OCI-LY1 (cell line): ENCODE data around the gene PSMA3.

Experiments used
- EZH2 ChIP-seq: fragments of 200-600 bp; sonication (generic), shearing (Covaris generic); IDR thresholded peaks from 2 replicates; pipeline ENCODE4 v1.8.0; 2017; ENCODE audit warnings: borderline replicate concordance, mixed run types, mild to moderate bottlenecking, antibody characterized with exemption, low read length, moderate library complexity, mixed read lengths
- TF ChIP-seq, protein P1 (sequence below): fragments of 200-600 bp; sonication (generic), shearing (Covaris generic); IDR thresholded peaks from 2 replicates; pipeline ENCODE4 v1.5.1; 2017; ENCODE audit warnings: mild to moderate bottlenecking, antibody characterized with exemption, low read length, moderate library complexity, mixed read lengths

DNA sequence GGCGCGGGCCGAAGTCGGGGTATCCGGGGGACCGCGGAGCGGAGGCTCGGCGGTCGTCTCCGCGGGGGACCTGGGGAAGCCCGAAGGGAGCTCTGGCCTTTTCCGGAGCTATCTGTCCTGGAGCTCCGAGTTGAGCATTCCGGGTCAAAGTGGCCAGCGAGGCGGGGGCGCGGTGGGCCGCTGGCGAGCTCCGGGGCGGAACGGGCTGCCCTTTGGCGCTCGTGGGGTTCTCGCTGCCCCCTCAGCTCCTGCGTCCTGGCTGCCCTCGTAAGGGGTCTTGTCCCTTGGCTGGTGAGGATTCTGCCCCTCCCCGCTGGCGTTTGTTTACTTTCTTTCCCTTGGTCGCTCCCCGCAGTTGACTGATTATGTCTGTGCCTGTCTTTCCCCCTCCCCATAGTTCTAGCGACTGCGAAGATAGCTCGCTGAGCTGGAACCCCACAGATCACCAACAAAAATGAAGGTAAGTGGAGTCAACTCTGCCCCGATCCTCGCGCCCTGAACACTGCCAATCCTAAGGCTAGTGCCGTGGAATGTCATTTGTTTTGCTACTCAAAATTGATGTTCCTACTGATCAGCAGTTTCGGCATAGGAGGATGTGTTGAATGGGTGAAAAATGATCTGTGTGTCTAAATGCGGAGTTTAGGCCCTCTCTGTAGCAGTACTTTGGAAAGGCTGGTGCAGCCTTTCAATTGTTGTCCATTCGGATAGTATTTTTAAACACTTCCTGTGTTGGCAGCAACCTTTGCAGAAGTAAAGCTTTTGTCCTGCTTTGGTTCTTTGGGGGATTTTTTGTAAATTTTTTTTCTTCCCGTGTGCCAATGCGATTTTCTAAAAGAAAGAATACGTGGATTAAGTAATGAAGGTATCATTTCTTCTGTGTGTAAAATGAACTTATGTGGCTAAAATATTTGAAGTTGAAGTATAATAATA is 55.0 kb downstream of the PSMA3 start:
- TF ChIP-seq, protein P1, sequence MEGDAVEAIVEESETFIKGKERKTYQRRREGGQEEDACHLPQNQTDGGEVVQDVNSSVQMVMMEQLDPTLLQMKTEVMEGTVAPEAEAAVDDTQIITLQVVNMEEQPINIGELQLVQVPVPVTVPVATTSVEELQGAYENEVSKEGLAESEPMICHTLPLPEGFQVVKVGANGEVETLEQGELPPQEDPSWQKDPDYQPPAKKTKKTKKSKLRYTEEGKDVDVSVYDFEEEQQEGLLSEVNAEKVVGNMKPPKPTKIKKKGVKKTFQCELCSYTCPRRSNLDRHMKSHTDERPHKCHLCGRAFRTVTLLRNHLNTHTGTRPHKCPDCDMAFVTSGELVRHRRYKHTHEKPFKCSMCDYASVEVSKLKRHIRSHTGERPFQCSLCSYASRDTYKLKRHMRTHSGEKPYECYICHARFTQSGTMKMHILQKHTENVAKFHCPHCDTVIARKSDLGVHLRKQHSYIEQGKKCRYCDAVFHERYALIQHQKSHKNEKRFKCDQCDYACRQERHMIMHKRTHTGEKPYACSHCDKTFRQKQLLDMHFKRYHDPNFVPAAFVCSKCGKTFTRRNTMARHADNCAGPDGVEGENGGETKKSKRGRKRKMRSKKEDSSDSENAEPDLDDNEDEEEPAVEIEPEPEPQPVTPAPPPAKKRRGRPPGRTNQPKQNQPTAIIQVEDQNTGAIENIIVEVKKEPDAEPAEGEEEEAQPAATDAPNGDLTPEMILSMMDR, result no peak
- TF ChIP-seq EZH2, result no peak
